HCT116 (cell line): ENCODE data around the gene ATP1A1.

ENCODE experiments used
- ATF3 ChIP-seq: IDR thresholded peaks from 2 replicates; pipeline ENCODE4 v1.6.1; 2012
- CEBPB ChIP-seq: IDR thresholded peaks from 2 replicates; pipeline ENCODE4 v1.6.1; 2012; ENCODE audit warnings: low read depth
- CTCF ChIP-seq, 3 experiments: fragments of 200-600 bp in 1 of 3; sonication (generic) in 1 of 3; IDR thresholded peaks in 2 of 3; conservative IDR thresholded peaks in 1 of 3; 2 replicates each; pipeline ENCODE4 v1.5.1; 2012 to 2017; ENCODE audit warnings: low read depth in 2 of 3, low read length in 2 of 3, antibody characterized with exemption in 1 of 3, borderline replicate concordance in 1 of 3, control low read depth in 1 of 3, mild to moderate bottlenecking in 1 of 3, mixed read lengths in 1 of 3, mixed run types in 1 of 3, moderate library complexity in 1 of 3; ENCODE audit not compliant: insufficient read depth in 1 of 3
- ELF1 ChIP-seq: IDR thresholded peaks from 2 replicates; pipeline ENCODE4 v1.6.1; 2012; ENCODE audit warnings: low read depth, borderline replicate concordance
- EZH2 ChIP-seq: fragments of 200-600 bp; sonication (generic); IDR thresholded peaks from 2 replicates; pipeline ENCODE4 v1.6.1; 2017; ENCODE audit warnings: antibody characterized with exemption, mixed run types
- EZH2phosphoT487 ChIP-seq: fragments of 200-600 bp; IDR thresholded peaks from 2 replicates; pipeline ENCODE4 v1.6.1; 2018; ENCODE audit warnings: antibody characterized with exemption, borderline replicate concordance
- MAX ChIP-seq: IDR thresholded peaks from 2 replicates; pipeline ENCODE4 v1.6.1; 2012
- POLR2A ChIP-seq: IDR thresholded peaks from 2 replicates; pipeline ENCODE4 v1.7.0; 2011; ENCODE audit warnings: borderline replicate concordance; ENCODE audit not compliant: insufficient read depth, insufficient read length; ENCODE audit errors: extremely low read depth
- POLR2AphosphoS5 ChIP-seq: IDR thresholded peaks from 2 replicates; pipeline ENCODE4 v1.6.1; 2011; ENCODE audit warnings: mild to moderate bottlenecking, low read depth, low read length, moderate library complexity
- REST ChIP-seq: IDR thresholded peaks from 2 replicates; pipeline ENCODE4 v1.6.1; 2012; ENCODE audit warnings: low read depth
- SIN3A ChIP-seq: IDR thresholded peaks from 2 replicates; pipeline ENCODE4 v1.6.1; 2012; ENCODE audit warnings: low read depth
- ZFX ChIP-seq: fragments of 450-650 bp; IDR thresholded peaks from 2 replicates; pipeline ENCODE4 v1.6.1; 2017

- TF ChIP-seq POLR2A (no peak), EZH2phosphoT487 (no peak), SIN3A (no peak), CEBPB (no peak), CTCF (IDR thresholded peaks at IDR 0.05 in 2 of 3, conservative IDR thresholded peaks at IDR 0.05 in 1 of 3; ENCODE audit: borderline replicate concordance in 1 of 3, insufficient read depth in 1 of 3, low read depth in 2 of 3, low read length in 2 of 3) (no peak), ELF1 (no peak), REST (no peak), ATF3 (no peak), MAX (no peak), EZH2 (no peak), POLR2AphosphoS5 (no peak), ZFX (no peak)
Observed at GRCh38 chr1:116352349-116352813, 20.7 kb upstream of the ATP1A1 start.
